CD4-positive, alpha-beta memory T cell (primary cell): ENCODE measurements around the gene C1GALT1. TPM values are rescaled to one million over a fixed set of nuclear protein-coding genes. Genes with fewer than 3 reads are reported as not detected.

Experiments used
- CTCF ChIA-PET: fragments of 350-600 bp; sonication (Branson Sonifier 250); formaldehyde crosslinking; loops from one replicate; lab custom pipeline; 2021; ENCODE audit warnings: inconsistent platforms; ENCODE audit not compliant: partially characterized antibody; lab: Charles Lee
- POLR2A ChIA-PET: fragments of 350-600 bp; sonication (Branson Sonifier 250); formaldehyde crosslinking; loops from one replicate; lab custom pipeline; 2021; ENCODE audit not compliant: partially characterized antibody; lab: Charles Lee
- DNase-seq, 5 donors: peaks; one replicate each; pipeline versions ENCODE4 v3.0.0 to v3.0.0-alpha.2; 2020 to 2022; ENCODE audit warnings: mixed read lengths in 1 of 5
- H3K27ac ChIP-seq: one replicate; pipeline ENCODE4 v1.7.0; 2013; ENCODE audit warnings: low read depth, low read length
- H3K27me3 ChIP-seq: 2 replicates; pipeline ENCODE4 v1.7.0; 2013; ENCODE audit warnings: mild to moderate bottlenecking, low read length, moderate library complexity; ENCODE audit not compliant: insufficient read depth
- H3K36me3 ChIP-seq: 2 replicates; pipeline ENCODE4 v1.7.0; 2013; ENCODE audit warnings: mild to moderate bottlenecking, low read length, moderate library complexity; ENCODE audit not compliant: insufficient read depth
- H3K4me1 ChIP-seq: 2 replicates; pipeline ENCODE4 v1.7.0; 2013; ENCODE audit warnings: mild to moderate bottlenecking, low read length, moderate library complexity; ENCODE audit not compliant: insufficient read depth
- H3K4me3 ChIP-seq, 2 donors: one replicate each; pipeline ENCODE4 v1.7.0; 2013; ENCODE audit warnings: low read length in 2 of 2, mild to moderate bottlenecking in 1 of 2
- H3K9me3 ChIP-seq, 2 donors: one replicate each; pipeline ENCODE4 v1.7.0; 2013; ENCODE audit warnings: low read length in 2 of 2, control low read depth in 1 of 2; ENCODE audit not compliant: control insufficient read depth in 1 of 2
- H3K27ac Mint-ChIP-seq, 7 donors: one replicate each; pipeline ENCODE4 v1.8.0; 2020 to 2021; ENCODE audit warnings: mixed read lengths in 7 of 7, mild to moderate bottlenecking in 6 of 7, inconsistent platforms in 3 of 7, moderate library complexity in 3 of 7
- H3K27me3 Mint-ChIP-seq, 2 donors: one replicate each; pipeline ENCODE4 v1.8.0; 2020 to 2021; ENCODE audit warnings: mixed read lengths in 2 of 2
- H3K36me3 Mint-ChIP-seq, 2 donors: one replicate each; pipeline ENCODE4 v1.8.0; 2020 to 2021; ENCODE audit warnings: mixed read lengths in 2 of 2, inconsistent platforms in 1 of 2, mild to moderate bottlenecking in 1 of 2
- H3K4me1 Mint-ChIP-seq, 4 donors: one replicate each; pipeline ENCODE4 v1.8.0; 2020 to 2021; ENCODE audit warnings: mixed read lengths in 4 of 4, mild to moderate bottlenecking in 1 of 4
- H3K4me3 Mint-ChIP-seq, 8 donors: one replicate each; pipeline ENCODE4 v1.8.0; 2020 to 2021; ENCODE audit warnings: mixed read lengths in 8 of 8, mild to moderate bottlenecking in 7 of 8, moderate library complexity in 6 of 8, inconsistent platforms in 3 of 8
- H3K9me3 Mint-ChIP-seq, 8 donors: one replicate each; pipeline ENCODE4 v1.8.0; 2020 to 2021; ENCODE audit warnings: mixed read lengths in 8 of 8, mild to moderate bottlenecking in 5 of 8, inconsistent platforms in 3 of 8, moderate library complexity in 1 of 8
- intact Hi-C: fragments of 100-400 bp; cut with micrococcal nuclease; formaldehyde crosslinking; loops from one replicate; pipeline ENCODE4 v1.15.1; 2023
- polyA plus RNA-seq, 2 donors: library from polyadenylated mRNA; unstranded; fragments of 300-500 nt; fragmentation: Illumina TruSeq; gene quantifications; one replicate each; pipeline ENCODE4 v1.2.3, GENCODE V29; 2021
- total RNA-seq, 2 experiments: library from RNA; stranded (reverse); gene quantifications; one replicate each; pipeline ENCODE4 v1.2.3, GENCODE V29; 2021

C1GALT1 gene
- total and polyA plus RNA-seq, 4 experiments from 2014 or later, result 54.6 to 68.5 (median 58.6) TPM

- Histone ChIP-seq H3K4me1 (peaks cover under 1% of the 10 kb centered on the region), H3K27ac (no peak overlapping the region), H3K36me3 (no peaks in the 10 kb centered on the region), H3K4me3 (no peak overlapping the region), H3K9me3 (no peaks in the 10 kb centered on the region), H3K27me3 (no peaks in the 10 kb centered on the region)
- Mint-ChIP-seq H3K4me1 (peaks cover 7 to 50% (median 30%) of the 10 kb centered on the region in 4 donors), H3K36me3 (peaks cover 35 to 49% of the 10 kb centered on the region in 2 donors), H3K4me3 (no peak overlapping the region), H3K9me3 (peaks cover 0 to 30% (median 13%) of the 10 kb centered on the region in 8 donors), H3K27me3 (no peaks in the 10 kb centered on the region), H3K27ac (no peak overlapping the region)
- ChIA-PET CTCF (interaction anchor here (0.9 kb wide), 1 partner anchor 14 kb away, joined by 3 read pairs; no protein-coding TSS in a partner anchor), POLR2A (no interaction called here)
- intact Hi-C loops, result no loop called here
- DNase-seq, result no peak
These were observed 46.6 kb downstream of the C1GALT1 start for GRCh38 chr7:7228967-7229366.

GRCh38 chr7:7231000-7231399, 48.7 kb downstream of the C1GALT1 start:
- ChIA-PET POLR2A (no interaction called here), CTCF (no interaction called here)
- Histone ChIP-seq H3K9me3 (no peaks in the 10 kb centered on the region), H3K27me3 (no peaks in the 10 kb centered on the region), H3K4me3 (no peak overlapping the region), H3K27ac (no peak overlapping the region), H3K36me3 (peaks cover 12% of the 10 kb centered on the region), H3K4me1 (no peaks in the 10 kb centered on the region)
- H3K9me3 Mint-ChIP-seq, result peaks cover 0 to 30% (median 13%) of the 10 kb centered on the region in 8 donors
- H3K4me1 Mint-ChIP-seq, result peaks cover 9 to 42% (median 32%) of the 10 kb centered on the region in 4 donors
- peaks cover 44 to 60% of the 10 kb centered on the region in 2 donors for H3K36me3 Mint-ChIP-seq
- peak in 2 of 5 donors; percentile 3 to 4 for DNase-seq
- H3K27me3 Mint-ChIP-seq, result no peaks in the 10 kb centered on the region
- H3K27ac Mint-ChIP-seq, result peak overlapping the region in 2 of 7 donors; percentile 35 to 61
- intact Hi-C loops, result no loop called here
- no peak overlapping the region for H3K4me3 Mint-ChIP-seq

GRCh38 chr7:7231865-7232264, 49.5 kb downstream of the C1GALT1 start:
- Histone ChIP-seq H3K4me3 (no peak overlapping the region), H3K9me3 (no peaks in the 10 kb centered on the region), H3K27ac (no peak overlapping the region), H3K36me3 (peaks cover 13% of the 10 kb centered on the region), H3K27me3 (no peaks in the 10 kb centered on the region), H3K4me1 (no peaks in the 10 kb centered on the region)
- H3K4me1 Mint-ChIP-seq, result peaks cover 10 to 44% (median 33%) of the 10 kb centered on the region in 4 donors
- H3K9me3 Mint-ChIP-seq, result peaks cover 0 to 30% (median 13%) of the 10 kb centered on the region in 8 donors
- CTCF ChIA-PET, result no interaction called here
- POLR2A ChIA-PET, result no interaction called here
- no peak overlapping the region for H3K27ac Mint-ChIP-seq
- peaks cover 48 to 58% of the 10 kb centered on the region in 2 donors for H3K36me3 Mint-ChIP-seq
- intact Hi-C loops, result no loop called here
- peak overlapping the region in 1 of 8 donors; percentile 60 for H3K4me3 Mint-ChIP-seq
- DNase-seq, result no peak
- no peaks in the 10 kb centered on the region for H3K27me3 Mint-ChIP-seq

- Mint-ChIP-seq H3K27ac (no peak overlapping the region), H3K4me1 (peaks cover 8 to 46% (median 34%) of the 10 kb centered on the region in 4 donors), H3K9me3 (peaks cover 0 to 18% (median 12%) of the 10 kb centered on the region in 8 donors), H3K4me3 (no peak overlapping the region), H3K27me3 (no peaks in the 10 kb centered on the region), H3K36me3 (peaks cover 69 to 74% of the 10 kb centered on the region in 2 donors)
- no peaks in the 10 kb centered on the region for H3K4me1 ChIP-seq
- POLR2A ChIA-PET, result interaction anchor here (1.0 kb wide), 1 partner anchor 23 kb away, joined by 3 read pairs; no protein-coding TSS in a partner anchor
- intact Hi-C loops, result no loop called here
- peaks cover 13% of the 10 kb centered on the region for H3K36me3 ChIP-seq
- no peak overlapping the region for H3K4me3 ChIP-seq
- no peaks in the 10 kb centered on the region for H3K27me3 ChIP-seq
- H3K27ac ChIP-seq, result no peak overlapping the region
- no peak for DNase-seq
- CTCF ChIA-PET, result interaction anchor here (1.2 to 1.9 kb wide), 3 partner anchors 52 to 132 kb away, joined by 3 to 4 read pairs (median 3); no protein-coding TSS in a partner anchor
- H3K9me3 ChIP-seq, result no peaks in the 10 kb centered on the region
These were observed 53.0 kb downstream of the C1GALT1 start for GRCh38 chr7:7235347-7235746.

GRCh38 chr7:7236041-7236440, 53.7 kb downstream of the C1GALT1 start:
- H3K36me3 Mint-ChIP-seq, result peaks cover 69 to 73% of the 10 kb centered on the region in 2 donors
- Histone ChIP-seq H3K27ac (no peak overlapping the region), H3K4me3 (no peak overlapping the region), H3K27me3 (no peaks in the 10 kb centered on the region), H3K9me3 (no peaks in the 10 kb centered on the region), H3K4me1 (no peaks in the 10 kb centered on the region), H3K36me3 (peaks cover 13% of the 10 kb centered on the region)
- ChIA-PET CTCF (interaction anchor here (1.2 to 1.3 kb wide), 2 partner anchors 54 kb away, joined by 3 to 4 read pairs; no protein-coding TSS in a partner anchor), POLR2A (no interaction called here)
- no peak for DNase-seq
- no peak overlapping the region for H3K4me3 Mint-ChIP-seq
- peaks cover 8 to 44% (median 34%) of the 10 kb centered on the region in 4 donors for H3K4me1 Mint-ChIP-seq
- intact Hi-C loops, result no loop called here
- no peaks in the 10 kb centered on the region for H3K27me3 Mint-ChIP-seq
- peaks cover 0 to 12% (median 8%) of the 10 kb centered on the region in 8 donors for H3K9me3 Mint-ChIP-seq
- H3K27ac Mint-ChIP-seq, result peak overlapping the region in 2 of 7 donors; percentile 5 to 66

GRCh38 chr7:7237201-7237977, 55.0 kb downstream of the C1GALT1 start:
- Mint-ChIP-seq H3K36me3 (peaks cover 60 to 65% of the 10 kb centered on the region in 2 donors), H3K9me3 (peaks cover 0 to 2% (median 0%) of the 10 kb centered on the region in 8 donors), H3K4me1 (peaks cover 8 to 33% (median 28%) of the 10 kb centered on the region in 4 donors), H3K27me3 (no peaks in the 10 kb centered on the region), H3K27ac (peak overlapping the region in 1 of 7 donors; percentile 36), H3K4me3 (no peak overlapping the region)
- DNase-seq, result no peak
- Histone ChIP-seq H3K4me1 (no peaks in the 10 kb centered on the region), H3K27ac (no peak overlapping the region), H3K36me3 (peaks cover 13% of the 10 kb centered on the region), H3K27me3 (no peaks in the 10 kb centered on the region), H3K4me3 (no peak overlapping the region), H3K9me3 (no peaks in the 10 kb centered on the region)
- ChIA-PET CTCF (interaction anchor here (0.9 to 1.3 kb wide), 2 partner anchors 21 to 56 kb away, joined by 4 read pairs; no protein-coding TSS in a partner anchor), POLR2A (interaction anchor here (0.9 kb wide), 1 partner anchor 55 kb away, joined by 4 read pairs; the partner anchor contains the start of gene C1GALT1)
- intact Hi-C loops, result no loop called here

- POLR2A ChIA-PET, result no interaction called here
- peaks cover 13% of the 10 kb centered on the region for H3K36me3 ChIP-seq
- CTCF ChIA-PET, result no interaction called here
These were observed 55.6 kb downstream of the C1GALT1 start for GRCh38 chr7:7237978-7238267.

More at GRCh38 chr7:7237978-7238267, 55.6 kb downstream of the C1GALT1 start:
- Histone ChIP-seq H3K27ac (no peak overlapping the region), H3K27me3 (no peaks in the 10 kb centered on the region), H3K4me3 (no peak overlapping the region), H3K4me1 (no peaks in the 10 kb centered on the region), H3K9me3 (no peaks in the 10 kb centered on the region)
- H3K27ac Mint-ChIP-seq, result no peak overlapping the region
- H3K4me3 Mint-ChIP-seq, result no peak overlapping the region
- peaks cover 66 to 70% of the 10 kb centered on the region in 2 donors for H3K36me3 Mint-ChIP-seq
- intact Hi-C loops, result no loop called here
- H3K4me1 Mint-ChIP-seq, result peaks cover 11 to 38% (median 30%) of the 10 kb centered on the region in 4 donors
- H3K27me3 Mint-ChIP-seq, result no peaks in the 10 kb centered on the region
- H3K9me3 Mint-ChIP-seq, result peaks cover 0 to 2% (median 0%) of the 10 kb centered on the region in 8 donors
- DNase-seq, result no peak
